NCI-H1417 treated with DMSO at 0.1 percent for 48 hours (cell line): ENCODE data around the gene STK32C.

Experiments
- DNase-seq: peaks from one replicate; lab custom pipeline; 2025; lab: John Stamatoyannopoulos, UW

Gene STK32C

GRCh38 chr10:132198381-132199181 is 109.2 kb downstream of the STK32C start:
- DNase-seq: no peak

GRCh38 chr10:132198068-132198370 is 109.7 kb downstream of the STK32C start:
- no peak for DNase-seq

GRCh38 chr10:132197271-132198067 is 110.3 kb downstream of the STK32C start:
- DNase-seq: no peak

- no peak for DNase-seq
Observed at GRCh38 chr10:132196178-132197113, 111.3 kb downstream of the STK32C start.

GRCh38 chr10:132195366-132196075 is 112.2 kb downstream of the STK32C start:
- DNase-seq: no peak

GRCh38 chr10:132194726-132195125 is 113.0 kb downstream of the STK32C start:
- DNase-seq: no peak

- no peak for DNase-seq
Observed at GRCh38 chr10:132193907-132194552, 113.7 kb downstream of the STK32C start.

GRCh38 chr10:132192991-132193665 is 114.6 kb downstream of the STK32C start:
- DNase-seq: no peak

- no peak for DNase-seq
Observed at GRCh38 chr10:132192076-132192975, 115.4 kb downstream of the STK32C start.

GRCh38 chr10:132189810-132190422 is 117.8 kb downstream of the STK32C start:
- no peak for DNase-seq

GRCh38 chr10:132189016-132189415 is 118.7 kb downstream of the STK32C start:
- DNase-seq: no peak

GRCh38 chr10:132188331-132188730 is 119.4 kb downstream of the STK32C start:
- no peak for DNase-seq

GRCh38 chr10:132187430-132188138 is 120.2 kb downstream of the STK32C start:
- no peak for DNase-seq

- no peak for DNase-seq
Observed at GRCh38 chr10:132186488-132187429, 121.0 kb downstream of the STK32C start, which contains the start of gene DPYSL4. Gene DPYSL4 (plus strand): TSS chr10:132186948. CDS start chr10:132187064, 116 bp downstream.

GRCh38 chr10:132185601-132186487 is 121.9 kb downstream of the STK32C start:
- no peak for DNase-seq
